Gastrocnemius medialis (tissue), 4 donors: ENCODE measurements around the gene FBLN1. TPM values are rescaled to one million over a fixed set of nuclear protein-coding genes. Genes with fewer than 3 reads are reported as not detected.

Experiments used
- ATAC-seq, 2 donors: fragments of 150-250 bp; one replicate each; pipeline ENCODE4 v1.9.1; 2016
- DNase-seq, 2 donors: peaks; one replicate each; pipeline ENCODE4 v3.0.0-alpha.2; 2019
- H3K27ac ChIP-seq, 4 donors: fragments of 200-600 bp; sonication (generic); 1 replicate in 1 of 4; 2 replicates in 3 of 4; pipeline ENCODE4 v1.5.1; 2016 to 2018; ENCODE audit warnings: mild to moderate bottlenecking in 2 of 4, moderate library complexity in 1 of 4
- H3K27me3 ChIP-seq, 3 donors: fragments of 200-600 bp; sonication (generic) in 2 of 3; 1 replicate in 1 of 3; 2 replicates in 2 of 3; pipeline versions ENCODE4 v1.5.1 to v1.6.0; 2016 to 2019; ENCODE audit warnings: mild to moderate bottlenecking in 1 of 3, moderate library complexity in 1 of 3
- H3K36me3 ChIP-seq, 2 donors: fragments of 200-600 bp; sonication (generic) in 1 of 2; one replicate each; pipeline ENCODE4 v1.5.1; 2017 to 2018
- H3K4me1 ChIP-seq, 2 donors: fragments of 200-600 bp; sonication (generic) in 1 of 2; one replicate each; pipeline ENCODE4 v1.5.1; 2016 to 2017; ENCODE audit warnings: mild to moderate bottlenecking in 2 of 2
- H3K4me3 ChIP-seq, 4 donors: fragments of 200-600 bp; sonication (generic) in 3 of 4; 1 replicate in 1 of 4; 2 replicates in 3 of 4; pipeline ENCODE4 v1.5.1; 2016 to 2019; ENCODE audit warnings: mild to moderate bottlenecking in 2 of 4
- H3K9me3 ChIP-seq, 3 donors: fragments of 200-600 bp; sonication (generic) in 2 of 3; 1 replicate in 1 of 3; 2 replicates in 2 of 3; pipeline ENCODE4 v1.5.1; 2016 to 2019
- CTCF ChIP-seq, 5 experiments: fragments of 450-650 bp in 3 of 5; fragments of 200-600 bp in 2 of 5; sonication (generic) in 2 of 5; IDR thresholded peaks in 4 of 5; conservative IDR thresholded peaks in 1 of 5; 1 replicate in 4 of 5; 2 replicates in 1 of 5; pipeline ENCODE4 v1.5.1; 2016 to 2019; ENCODE audit warnings: antibody characterized with exemption in 5 of 5, mild to moderate bottlenecking in 3 of 5, moderate library complexity in 3 of 5
- POLR2A ChIP-seq, 2 donors: fragments of 450-650 bp; IDR thresholded peaks; one replicate each; pipeline ENCODE4 v1.6.1; 2017; ENCODE audit warnings: antibody characterized with exemption in 2 of 2, mild to moderate bottlenecking in 2 of 2, moderate library complexity in 2 of 2
- in situ Hi-C, 4 donors: fragments of 200-750 bp; cut with MboI; loops; one replicate each; pipeline versions ENCODE4 v1.15.0 to v1.8.0; 2017; ENCODE audit warnings: low sequenced_read_pairs in 4 of 4
- intact Hi-C: fragments of 100-400 bp; cut with DNase I; formaldehyde crosslinking; loops from one replicate; pipeline ENCODE4 v1.15.1; 2023; ENCODE audit warnings: low total_unique reads
- total RNA-seq, 4 donors: library from RNA; depleted of rRNA; stranded (reverse); fragments of >200 nt; gene quantifications; one replicate each; pipeline versions ENCODE4 v1.1.0 to v1.2.3, GENCODE V29; 2016

The FBLN1 gene
- total RNA-seq, 4 donors from 2014 or later, result 12.5 to 37.1 (median 19.2) TPM

- no peak overlapping the region for H3K27ac ChIP-seq
- in situ Hi-C loops, result no loop called here
- ATAC-seq, result no peak
Observed at GRCh38 chr22:45508814-45509213, 6.1 kb downstream of the FBLN1 start.

GRCh38 chr22:45510376-45511232 lies 7.9 kb downstream of the FBLN1 start:
- no peaks in the 10 kb centered on the region for H3K36me3 ChIP-seq
- H3K4me1 ChIP-seq, result peaks cover 6 to 15% of the 10 kb centered on the region in 2 donors
- H3K9me3 ChIP-seq, result no peaks in the 10 kb centered on the region
- in situ Hi-C loops (no loop called here), intact Hi-C loops (loop anchor here (5.0 kb wide), 2 partner anchors 42 to 58 kb away; no protein-coding TSS in a partner anchor)
- TF ChIP-seq CTCF (IDR thresholded peaks at IDR 0.05 in 4 of 5, conservative IDR thresholded peaks at IDR 0.05 in 1 of 5) (no peak), POLR2A (IDR thresholded peaks at IDR 0.05) (no peak)
- H3K27me3 ChIP-seq, result peaks cover 0 to 2% (median 0%) of the 10 kb centered on the region in 3 donors
- peak overlapping the region; percentile 77 to 81 (median 80) for H3K27ac ChIP-seq
- DNase-seq, result no peak
- no peak overlapping the region for H3K4me3 ChIP-seq
- no peak for ATAC-seq

More at GRCh38 chr22:45508814-45509213, 6.1 kb downstream of the FBLN1 start:
- intact Hi-C loops, result no loop called here
- TF ChIP-seq CTCF (IDR thresholded peaks at IDR 0.05 in 4 of 5, conservative IDR thresholded peaks at IDR 0.05 in 1 of 5) (no peak), POLR2A (IDR thresholded peaks at IDR 0.05) (no peak)
- Histone ChIP-seq H3K4me3 (no peak overlapping the region), H3K9me3 (no peaks in the 10 kb centered on the region), H3K4me1 (peaks cover 6 to 18% of the 10 kb centered on the region in 2 donors), H3K27me3 (peaks cover 0 to 13% (median 5%) of the 10 kb centered on the region in 3 donors), H3K36me3 (no peaks in the 10 kb centered on the region)
- no peak for DNase-seq

- peaks cover 10 to 15% of the 10 kb centered on the region in 2 donors for H3K4me1 ChIP-seq
- intact Hi-C loops, result loop anchor here (5.0 kb wide), 2 partner anchors 40 to 60 kb away; no protein-coding TSS in a partner anchor
- no peaks in the 10 kb centered on the region for H3K36me3 ChIP-seq
- DNase-seq, result peak; percentile 78 to 84
- H3K27ac ChIP-seq, result peak overlapping the region; percentile 77 to 81 (median 80)
- H3K4me3 ChIP-seq, result no peak overlapping the region
- peak; percentile 89 to 96 for ATAC-seq
- in situ Hi-C loops, result no loop called here
- H3K27me3 ChIP-seq, result no peaks in the 10 kb centered on the region
- peak; percentile 34 to 39 for TF ChIP-seq POLR2A (IDR thresholded peaks at IDR 0.05)
- no peak for TF ChIP-seq CTCF (IDR thresholded peaks at IDR 0.05 in 4 of 5, conservative IDR thresholded peaks at IDR 0.05 in 1 of 5)
- no peaks in the 10 kb centered on the region for H3K9me3 ChIP-seq
Observed at GRCh38 chr22:45511847-45512261, 9.2 kb downstream of the FBLN1 start.

- no peaks in the 10 kb centered on the region for H3K36me3 ChIP-seq
- H3K4me3 ChIP-seq, result no peak overlapping the region
- H3K4me1 ChIP-seq, result peaks cover 10 to 15% of the 10 kb centered on the region in 2 donors
- DNase-seq, result no peak
- no peaks in the 10 kb centered on the region for H3K9me3 ChIP-seq
- H3K27me3 ChIP-seq, result no peaks in the 10 kb centered on the region
- ATAC-seq, result peak in 1 of 2 donors; percentile 7
- in situ Hi-C loops (no loop called here), intact Hi-C loops (loop anchor here (5.0 kb wide), 2 partner anchors 40 to 60 kb away; no protein-coding TSS in a partner anchor)
- TF ChIP-seq POLR2A (IDR thresholded peaks at IDR 0.05) (no peak), CTCF (IDR thresholded peaks at IDR 0.05 in 4 of 5, conservative IDR thresholded peaks at IDR 0.05 in 1 of 5) (no peak)
- peak overlapping the region; percentile 77 to 81 (median 80) for H3K27ac ChIP-seq
Observed at GRCh38 chr22:45512363-45512762, 9.7 kb downstream of the FBLN1 start.
